ENCODE results near the gene MUC2.

MUC2 gene

DNA sequence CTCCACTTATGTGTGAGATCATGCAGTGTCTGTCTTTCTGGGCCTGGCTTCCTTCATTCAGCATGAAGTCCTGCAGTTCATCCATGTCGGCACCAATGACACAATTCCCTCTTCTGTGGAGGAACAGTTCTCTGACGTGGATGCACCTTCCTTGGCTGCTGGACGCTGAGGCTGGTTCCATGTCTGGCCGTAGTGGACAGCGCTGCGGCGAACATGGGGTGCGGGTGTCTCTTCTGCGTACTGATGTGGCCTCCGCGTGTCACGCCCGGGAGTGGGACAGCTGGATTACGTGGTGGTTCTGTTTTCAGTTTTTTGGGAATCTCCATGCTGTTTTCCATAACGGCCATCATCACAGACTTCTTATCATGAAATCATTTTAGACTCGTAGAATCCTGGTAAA is 16.9 kb upstream of the MUC2 start:
- H3K27me3 ChIP-seq (ENCODE audit: insufficient read depth, low read length, poor library complexity, severe bottlenecking): no peaks in the 10 kb centered on the region
- no peaks in the 10 kb centered on the region for H3K9me3 ChIP-seq (ENCODE audit: insufficient read depth, low read depth, low read length)
- H3F3A ChIP-seq (ENCODE audit: low read depth): no peaks in the 10 kb centered on the region
- no peaks in the 10 kb centered on the region for H4K20me1 ChIP-seq (ENCODE audit: insufficient read depth, low read length, poor library complexity, severe bottlenecking)
- no peak overlapping the region for H3K4me2 ChIP-seq (ENCODE audit: low read depth, low read length, poor library complexity, severe bottlenecking)
- H3K9ac ChIP-seq (ENCODE audit: low read depth, low read length, poor library complexity, severe bottlenecking): no peak overlapping the region
- no peak overlapping the region for H3K4me3 ChIP-seq (ENCODE audit: low read length, poor library complexity, severe bottlenecking)
- H3K36me3 ChIP-seq (ENCODE audit: insufficient read depth, low read length): no peaks in the 10 kb centered on the region
- H3K79me2 ChIP-seq (ENCODE audit: insufficient read depth, low read length): no peaks in the 10 kb centered on the region
- TF ChIP-seq CTCF (conservative IDR thresholded peaks at IDR 0.05; ENCODE audit: low read length) (no peak), EZH2phosphoT487 (IDR thresholded peaks at IDR 0.05; ENCODE audit: borderline replicate concordance) (no peak)
- no peak overlapping the region for H2AFZ ChIP-seq (ENCODE audit: low read length)
- H3K9me2 ChIP-seq (replicated peaks; ENCODE audit: low read depth, low read length): no peaks in the 10 kb centered on the region
- H3K4me1 ChIP-seq (ENCODE audit: insufficient read depth, low read length, poor library complexity, severe bottlenecking): peaks cover 9% of the 10 kb centered on the region

GRCh38 chr11:1059759-1060158 is 14.9 kb upstream of the MUC2 start:
- H2AFZ ChIP-seq (ENCODE audit: low read length): no peak overlapping the region
- H3K36me3 ChIP-seq (ENCODE audit: insufficient read depth, low read length): no peaks in the 10 kb centered on the region
- H3K4me2 ChIP-seq (ENCODE audit: low read depth, low read length, poor library complexity, severe bottlenecking): no peak overlapping the region
- no peak overlapping the region for H3K9ac ChIP-seq (ENCODE audit: low read depth, low read length, poor library complexity, severe bottlenecking)
- H3K4me3 ChIP-seq (ENCODE audit: low read length, poor library complexity, severe bottlenecking): no peak overlapping the region
- no peak for TF ChIP-seq CTCF (conservative IDR thresholded peaks at IDR 0.05; ENCODE audit: low read length)
- no peak for TF ChIP-seq EZH2phosphoT487 (IDR thresholded peaks at IDR 0.05; ENCODE audit: borderline replicate concordance)
- H3K9me3 ChIP-seq (ENCODE audit: insufficient read depth, low read depth, low read length): no peaks in the 10 kb centered on the region
- H3F3A ChIP-seq (ENCODE audit: low read depth): peaks cover 5% of the 10 kb centered on the region
- H3K9me2 ChIP-seq (replicated peaks; ENCODE audit: low read depth, low read length): no peaks in the 10 kb centered on the region
- peaks cover 16% of the 10 kb centered on the region for H3K4me1 ChIP-seq (ENCODE audit: insufficient read depth, low read length, poor library complexity, severe bottlenecking)
- no peaks in the 10 kb centered on the region for H3K79me2 ChIP-seq (ENCODE audit: insufficient read depth, low read length)
- no peaks in the 10 kb centered on the region for H3K27me3 ChIP-seq (ENCODE audit: insufficient read depth, low read length, poor library complexity, severe bottlenecking)
- no peaks in the 10 kb centered on the region for H4K20me1 ChIP-seq (ENCODE audit: insufficient read depth, low read length, poor library complexity, severe bottlenecking)

DNA sequence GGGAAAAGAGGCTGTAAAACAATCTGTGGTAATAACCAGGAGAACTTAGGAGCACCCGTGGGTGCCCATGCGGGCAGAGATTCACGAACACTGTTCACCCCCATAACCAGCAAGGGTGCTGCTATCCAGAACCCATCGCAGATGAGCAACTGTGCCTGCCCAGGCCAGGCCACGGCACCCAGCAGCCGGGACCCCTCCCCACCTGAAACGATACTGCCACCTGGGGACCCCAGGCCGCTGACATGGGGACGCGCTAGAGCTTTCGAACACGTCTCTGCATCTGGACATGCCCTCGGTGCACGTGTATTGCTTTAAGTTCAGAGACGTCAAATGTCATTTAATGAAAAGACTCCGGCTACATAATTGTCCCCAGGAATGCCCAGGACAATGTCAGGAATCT is 14.3 kb upstream of the MUC2 start:
- Histone ChIP-seq H3K27me3 (ENCODE audit: insufficient read depth, low read length, poor library complexity, severe bottlenecking) (no peaks in the 10 kb centered on the region), H3K79me2 (ENCODE audit: insufficient read depth, low read length) (no peaks in the 10 kb centered on the region), H3K36me3 (ENCODE audit: insufficient read depth, low read length) (no peaks in the 10 kb centered on the region), H4K20me1 (ENCODE audit: insufficient read depth, low read length, poor library complexity, severe bottlenecking) (no peaks in the 10 kb centered on the region), H3K9ac (ENCODE audit: low read depth, low read length, poor library complexity, severe bottlenecking) (no peak overlapping the region), H3F3A (ENCODE audit: low read depth) (peaks cover 5% of the 10 kb centered on the region), H3K9me2 (replicated peaks; ENCODE audit: low read depth, low read length) (no peaks in the 10 kb centered on the region), H3K4me1 (ENCODE audit: insufficient read depth, low read length, poor library complexity, severe bottlenecking) (peaks cover 16% of the 10 kb centered on the region), H3K4me3 (ENCODE audit: low read length, poor library complexity, severe bottlenecking) (no peak overlapping the region), H2AFZ (ENCODE audit: low read length) (no peak overlapping the region), H3K4me2 (ENCODE audit: low read depth, low read length, poor library complexity, severe bottlenecking) (no peak overlapping the region), H3K9me3 (ENCODE audit: insufficient read depth, low read depth, low read length) (no peaks in the 10 kb centered on the region)
- TF ChIP-seq CTCF (conservative IDR thresholded peaks at IDR 0.05; ENCODE audit: low read length) (no peak), EZH2phosphoT487 (IDR thresholded peaks at IDR 0.05; ENCODE audit: borderline replicate concordance) (no peak)
